Activated CD4-positive, alpha-beta T cell treated with anti-CD3 and anti-CD28 coated beads for 4 hours (primary cell): ENCODE results near the gene LMAN1L.

Experiments used
- DNase-seq, 2 donors: peaks; one replicate each; pipeline ENCODE4 v3.0.0-alpha.2; 2020

Gene LMAN1L

GRCh38 chr15:74794248-74794969 lies 18.2 kb upstream of the LMAN1L start:
- no peak for DNase-seq

DNA sequence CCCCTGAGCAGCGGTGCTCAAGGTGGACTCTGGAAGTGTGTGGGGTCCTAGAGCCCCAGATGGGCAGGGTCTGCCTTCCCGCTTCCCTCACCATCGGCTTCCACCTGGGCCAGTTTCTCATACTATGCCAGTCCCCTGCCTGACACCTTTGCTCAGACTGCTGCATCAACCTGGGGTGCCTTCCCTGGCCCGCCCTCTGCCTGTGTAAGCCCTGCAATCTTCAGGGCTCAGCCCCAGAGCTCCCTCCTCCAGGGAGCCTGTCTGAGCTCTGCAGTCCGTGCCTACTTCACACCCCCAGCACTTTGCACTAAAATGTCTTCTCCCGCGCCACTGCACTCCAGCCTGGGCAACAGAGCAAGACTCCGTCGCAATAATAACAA lies 17.7 kb upstream of the LMAN1L start:
- DNase-seq = no peak

- DNase-seq = peak; percentile 54 to 57
These were observed 16.5 kb upstream of the LMAN1L start for GRCh38 chr15:74795966-74796625.

GRCh38 chr15:74798388-74799254 lies 14.0 kb upstream of the LMAN1L start:
- no peak for DNase-seq

- no peak for DNase-seq
These were observed 13.3 kb upstream of the LMAN1L start for GRCh38 chr15:74799255-74799855.

DNA sequence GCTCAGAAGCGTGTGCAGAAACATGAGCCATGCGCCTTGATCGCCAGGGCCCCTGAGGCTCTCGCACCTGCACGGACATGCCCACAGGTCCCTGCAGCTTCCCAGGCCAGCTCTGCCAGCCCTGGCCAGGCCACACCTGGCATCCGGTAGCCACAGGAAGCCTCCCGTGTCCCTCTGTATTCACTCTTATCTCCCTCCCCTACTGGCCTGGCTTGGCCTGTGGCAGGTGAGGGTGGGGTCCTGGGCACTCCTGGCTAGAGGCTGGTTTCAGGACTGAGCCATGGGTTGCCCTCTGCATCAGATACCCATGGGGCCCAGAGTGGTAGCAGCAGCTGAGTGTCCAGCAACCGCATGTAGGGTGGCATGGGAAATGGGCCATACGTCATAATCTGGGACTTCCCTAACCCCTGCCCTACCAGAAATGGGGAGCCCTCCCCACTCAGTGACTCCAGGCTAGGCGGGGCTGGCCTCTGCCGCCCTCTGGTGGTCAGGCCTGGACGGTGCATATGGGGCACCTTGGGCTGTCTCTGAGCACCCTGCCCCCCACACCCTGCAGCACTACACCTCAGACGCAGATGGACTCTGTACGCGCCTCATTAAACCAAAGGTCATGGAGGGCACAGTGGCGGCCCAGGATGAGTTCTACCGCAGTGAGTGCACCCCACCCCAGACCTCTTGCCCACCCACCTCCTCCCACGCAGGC lies 12.6 kb upstream of the LMAN1L start:
- peak; percentile 77 to 86 for DNase-seq

DNA sequence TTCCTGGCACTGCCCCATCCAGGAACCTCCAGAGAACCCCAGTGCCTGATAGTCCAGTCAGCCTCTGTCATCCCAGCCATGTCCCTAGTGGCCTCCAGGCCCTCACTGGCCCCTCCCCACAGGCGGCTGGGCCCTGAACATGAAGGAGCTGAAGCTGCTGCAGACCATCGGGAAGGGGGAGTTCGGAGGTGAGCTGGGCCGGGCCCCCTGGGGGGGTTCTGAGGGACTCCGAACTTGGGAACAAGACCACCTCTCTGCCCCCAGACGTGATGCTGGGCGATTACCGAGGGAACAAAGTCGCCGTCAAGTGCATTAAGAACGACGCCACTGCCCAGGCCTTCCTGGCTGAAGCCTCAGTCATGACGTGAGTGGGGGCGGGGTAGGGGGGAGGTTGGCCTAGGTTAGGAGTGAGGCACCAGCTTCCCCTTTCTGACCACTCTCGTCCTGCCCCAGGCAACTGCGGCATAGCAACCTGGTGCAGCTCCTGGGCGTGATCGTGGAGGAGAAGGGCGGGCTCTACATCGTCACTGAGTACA lies 12.0 kb upstream of the LMAN1L start:
- DNase-seq = no peak

DNA sequence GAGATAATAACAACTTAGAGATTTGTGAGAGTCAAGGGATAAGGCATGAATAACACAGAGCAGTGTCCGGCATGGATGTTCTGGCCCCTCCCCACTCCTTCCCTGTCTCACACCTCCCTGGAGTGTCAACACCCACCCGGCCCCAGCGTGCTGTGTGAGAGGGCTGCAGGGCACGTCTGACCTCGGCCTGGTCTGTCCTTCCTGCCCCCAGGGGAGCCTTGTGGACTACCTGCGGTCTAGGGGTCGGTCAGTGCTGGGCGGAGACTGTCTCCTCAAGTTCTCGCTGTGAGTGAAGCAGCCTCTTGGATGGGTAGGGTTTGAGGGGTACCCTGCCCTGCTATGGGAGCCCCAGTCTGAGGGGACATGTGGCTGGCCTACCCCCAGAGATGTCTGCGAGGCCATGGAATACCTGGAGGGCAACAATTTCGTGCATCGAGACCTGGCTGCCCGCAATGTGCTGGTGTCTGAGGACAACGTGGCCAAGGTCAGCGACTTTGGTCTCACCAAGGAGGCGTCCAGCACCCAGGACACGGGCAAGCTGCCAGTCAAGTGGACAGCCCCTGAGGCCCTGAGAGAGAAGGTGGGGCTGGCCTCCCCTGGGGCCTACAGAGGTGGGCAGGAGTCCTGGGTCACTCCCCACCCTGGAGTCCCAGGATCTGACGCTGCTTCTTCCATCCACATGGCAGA lies 11.2 kb upstream of the LMAN1L start:
- DNase-seq = no peak

GRCh38 chr15:74802290-74802689 lies 10.3 kb upstream of the LMAN1L start:
- no peak for DNase-seq

DNA sequence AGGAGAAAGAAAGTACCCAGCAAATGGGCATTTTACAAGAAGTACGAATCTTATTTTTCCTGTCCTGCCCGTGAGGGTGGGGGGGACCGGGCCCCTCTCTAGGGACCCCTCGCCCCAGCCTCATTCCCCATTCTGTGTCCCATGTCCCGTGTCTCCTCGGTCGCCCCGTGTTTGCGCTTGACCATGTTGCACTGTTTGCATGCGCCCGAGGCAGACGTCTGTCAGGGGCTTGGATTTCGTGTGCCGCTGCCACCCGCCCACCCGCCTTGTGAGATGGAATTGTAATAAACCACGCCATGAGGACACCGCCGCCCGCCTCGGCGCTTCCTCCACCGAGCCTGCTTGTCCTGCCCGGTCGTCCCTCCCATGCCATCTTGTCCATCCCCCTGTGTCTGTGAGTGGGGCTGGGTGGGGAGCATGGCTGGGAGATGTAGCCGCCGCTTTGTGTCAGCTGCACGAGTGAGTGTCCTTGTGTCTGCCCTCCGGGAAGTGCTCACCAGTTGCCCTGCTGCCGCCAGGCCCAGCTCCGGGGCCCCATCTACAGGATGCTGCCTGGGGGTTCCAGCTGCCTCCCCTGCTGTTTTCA lies 9.7 kb upstream of the LMAN1L start:
- DNase-seq = no peak

- DNase-seq = no peak
These were observed 7.7 kb upstream of the LMAN1L start for GRCh38 chr15:74804935-74805334.

GRCh38 chr15:74807282-74807681 lies 5.4 kb upstream of the LMAN1L start:
- DNase-seq = no peak

DNA sequence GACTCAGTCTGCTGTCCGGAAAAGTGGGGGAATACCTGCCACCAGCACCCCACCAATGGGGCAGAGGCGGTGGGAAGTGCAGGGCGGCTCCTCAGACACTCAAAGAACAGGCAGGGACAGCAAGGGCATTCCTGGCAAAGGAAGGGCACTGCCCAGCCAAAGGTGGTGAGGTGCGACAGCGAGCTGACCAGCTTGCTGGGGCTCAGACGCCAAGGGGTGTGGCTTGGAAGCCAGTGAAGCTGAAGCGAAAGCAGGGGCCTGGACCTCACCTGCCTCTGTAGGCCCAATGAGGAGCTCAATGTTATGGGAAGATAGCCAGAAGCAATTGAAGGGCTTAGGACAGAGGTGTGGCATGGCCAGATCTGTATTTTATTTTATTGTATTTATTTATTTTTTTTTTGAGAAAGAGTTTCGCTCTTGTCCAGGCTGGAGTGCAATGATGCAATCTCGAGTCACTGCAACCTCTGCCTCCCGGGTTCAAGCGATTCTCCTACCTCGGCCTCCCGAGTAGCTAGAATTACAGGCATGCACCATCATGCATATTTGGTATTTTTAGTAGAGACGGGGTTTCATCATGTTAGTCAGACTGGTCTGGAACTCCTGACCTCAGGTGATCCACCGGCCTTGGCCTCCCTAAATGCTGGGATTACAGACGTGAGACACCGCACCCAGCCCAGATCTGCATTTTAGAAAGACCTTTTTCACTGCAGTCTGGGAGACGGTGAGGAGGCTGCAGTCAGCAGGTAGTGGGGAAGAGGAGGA lies 4.4 kb upstream of the LMAN1L start:
- DNase-seq = no peak

- DNase-seq = no peak
These were observed 3.8 kb upstream of the LMAN1L start for GRCh38 chr15:74808840-74809229.

DNA sequence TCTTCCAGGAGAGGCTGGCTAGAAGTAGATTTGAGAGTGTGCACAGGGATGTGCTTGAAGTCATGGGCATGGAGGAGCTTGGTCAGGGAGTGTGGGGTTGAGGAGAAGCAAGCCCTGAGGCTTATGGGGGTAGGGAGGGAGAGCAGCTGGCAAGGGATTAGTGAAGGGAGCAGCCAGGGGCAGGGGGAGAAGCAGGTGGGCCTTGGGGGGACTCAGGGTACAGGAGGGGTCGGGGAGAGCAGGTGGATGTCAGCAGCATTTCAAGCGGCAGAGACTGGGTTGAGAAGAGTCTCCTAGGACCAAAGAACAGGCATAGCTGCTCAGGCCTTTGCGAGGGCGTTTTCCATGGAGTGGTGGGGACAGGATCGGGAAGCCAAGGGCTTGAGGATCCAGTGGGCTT lies 3.4 kb upstream of the LMAN1L start:
- no peak for DNase-seq

- no peak for DNase-seq
These were observed 2.7 kb upstream of the LMAN1L start for GRCh38 chr15:74809956-74810355.

- DNase-seq = no peak
These were observed 2.7 kb downstream of the LMAN1L start for GRCh38 chr15:74815121-74815934.

DNA sequence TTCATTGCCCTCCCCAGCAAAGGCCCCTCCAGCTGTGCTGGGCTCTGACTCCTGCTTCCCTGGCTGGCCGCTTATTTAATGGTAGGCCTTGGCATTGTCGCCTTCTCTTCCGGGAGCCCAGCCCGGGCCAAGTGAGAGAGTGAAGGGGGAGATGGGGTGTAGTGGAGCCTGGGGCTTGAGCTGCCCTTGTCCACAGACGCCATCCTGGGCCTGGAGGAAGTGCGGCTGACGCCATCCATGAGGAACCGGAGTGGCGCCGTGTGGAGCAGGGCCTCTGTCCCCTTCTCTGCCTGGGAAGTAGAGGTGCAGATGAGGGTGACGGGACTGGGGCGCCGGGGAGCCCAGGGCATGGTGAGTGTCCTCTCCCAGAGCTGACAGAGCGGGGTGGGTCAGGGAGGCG lies 3.3 kb downstream of the LMAN1L start:
- DNase-seq = no peak

GRCh38 chr15:74816624-74817369 lies 4.2 kb downstream of the LMAN1L start:
- no peak for DNase-seq
